ENCODE data around the gene DDX42. TPM values are rescaled to one million over a fixed set of nuclear protein-coding genes. Genes with fewer than 3 reads are reported as not detected.
"Not testable (repeated sequence)": the region's sequence is repeated elsewhere in the genome, so short reads cannot be mapped to it uniquely, and the experiment has no call there.

Gene DDX42
- total RNA-seq, 1 donor from 2014 or later = 45.9 TPM

GRCh38 chr17:63845509-63845908 lies 71.5 kb downstream of the DDX42 start:
- DNase-seq (ENCODE audit: missing footprints) (no peak), ATAC-seq (no peak)
- intact Hi-C loops (cut with DNase I) = no loop called here

- intact Hi-C loops (cut with DNase I) = no loop called here
- no peak for ATAC-seq
- DNase-seq (ENCODE audit: missing footprints) = no peak
These were observed 73.7 kb downstream of the DDX42 start for GRCh38 chr17:63847525-63848249.

GRCh38 chr17:63848834-63849689 lies 75.1 kb downstream of the DDX42 start:
- intact Hi-C loops (cut with DNase I) = no loop called here

GRCh38 chr17:63850401-63850800 lies 76.4 kb downstream of the DDX42 start:
- intact Hi-C loops (cut with DNase I) = no loop called here
- DNase-seq (ENCODE audit: missing footprints) (no peak), ATAC-seq (no peak)

More at GRCh38 chr17:63848834-63849689, 75.1 kb downstream of the DDX42 start:
- DNase-seq (ENCODE audit: missing footprints) (peak; percentile 97), ATAC-seq (peak; percentile 94)

- intact Hi-C loops (cut with DNase I) = no loop called here
- DNase-seq (ENCODE audit: missing footprints) = no peak
- ATAC-seq = no peak
These were observed 79.3 kb downstream of the DDX42 start for GRCh38 chr17:63853260-63853659.

GRCh38 chr17:63854709-63855108 lies 80.7 kb downstream of the DDX42 start:
- DNase-seq (ENCODE audit: missing footprints) (no peak), ATAC-seq (no peak)
- intact Hi-C loops (cut with DNase I) = no loop called here

- DNase-seq (ENCODE audit: missing footprints) = no peak
- intact Hi-C loops (cut with DNase I) = no loop called here
- ATAC-seq = no peak
These were observed 81.2 kb downstream of the DDX42 start for GRCh38 chr17:63855185-63855584.

- intact Hi-C loops (cut with DNase I); ATAC-seq: not testable (repeated sequence)
These were observed 82.5 kb downstream of the DDX42 start for GRCh38 chr17:63856425-63856824.

GRCh38 chr17:63859257-63859656 lies 85.3 kb downstream of the DDX42 start:
- ATAC-seq (no peak), DNase-seq (ENCODE audit: missing footprints) (no peak)
- intact Hi-C loops (cut with DNase I) = no loop called here

More at GRCh38 chr17:63856425-63856824, 82.5 kb downstream of the DDX42 start:
- DNase-seq (ENCODE audit: missing footprints) = not testable (repeated sequence)

GRCh38 chr17:63866625-63867024 lies 92.7 kb downstream of the DDX42 start:
- DNase-seq (ENCODE audit: missing footprints); intact Hi-C loops (cut with DNase I): not testable (repeated sequence)
- ATAC-seq = peak; percentile 34

Other genes starting within 250 kb of the DDX42 start
- 36.8 TPM for gene DCAF7, start 223.7 kb upstream of the DDX42 start, total RNA-seq
- gene TACO1, start 173.3 kb upstream of the DDX42 start, total RNA-seq = 41.5 TPM
- 38.4 TPM for gene MAP3K3, start 151.8 kb upstream of the DDX42 start, total RNA-seq
- gene LIMD2, start 74.0 kb upstream of the DDX42 start, total RNA-seq = 3.4 TPM
- 13.3 TPM for gene STRADA, start 32.4 kb upstream of the DDX42 start, total RNA-seq
- gene CCDC47, start 573 bp upstream of the DDX42 start, total RNA-seq = 90.5 TPM
- 145 TPM for gene PSMC5, start 53.3 kb downstream of the DDX42 start, total RNA-seq
- 34.2 TPM for gene FTSJ3, start 53.5 kb downstream of the DDX42 start, total RNA-seq
- gene SMARCD2, start 68.5 kb downstream of the DDX42 start, total RNA-seq = 29.2 TPM
- gene CSH2, start 99.5 kb downstream of the DDX42 start, total RNA-seq = not detected
- not detected for gene GH2, start 107.8 kb downstream of the DDX42 start, total RNA-seq
- not detected for gene CSH1, start 122.4 kb downstream of the DDX42 start, total RNA-seq
- gene CSHL1, start 137.1 kb downstream of the DDX42 start, total RNA-seq = not detected
- gene GH1, start 144.7 kb downstream of the DDX42 start, total RNA-seq = not detected
- gene CD79B, start 158.2 kb downstream of the DDX42 start, total RNA-seq = 6.9 TPM
- gene SCN4A, start 198.7 kb downstream of the DDX42 start, total RNA-seq = 0.32 TPM
- gene PRR29, start 224.2 kb downstream of the DDX42 start, total RNA-seq = 0.51 TPM
- gene ICAM2, start 246.5 kb downstream of the DDX42 start, total RNA-seq = 38.0 TPM